NCI-H146 (cell line): ENCODE data around the gene ELMOD1.

Experiments
- DNase-seq: peaks from one replicate; lab custom pipeline; 2025; lab: John Stamatoyannopoulos, UW

Gene ELMOD1

DNA sequence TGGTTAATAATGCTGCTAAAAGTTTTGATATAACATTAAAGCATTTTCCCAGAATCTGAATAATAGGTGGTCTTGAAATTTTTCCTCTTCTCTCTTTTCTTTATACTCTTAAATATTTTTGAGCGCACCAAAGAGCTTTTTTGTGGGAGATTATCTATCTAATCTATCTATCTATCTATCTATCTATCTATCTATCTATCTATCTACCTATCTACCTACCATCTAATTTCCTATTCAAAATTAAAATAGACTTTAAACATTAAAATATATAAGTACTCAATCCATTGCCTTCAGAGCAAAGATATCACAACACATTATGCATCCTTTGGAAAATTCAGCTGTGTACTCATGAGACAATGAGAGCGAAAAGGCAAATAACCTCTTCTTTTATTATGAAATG lies 55.8 kb downstream of the ELMOD1 start:
- no peak for DNase-seq

GRCh38 chr11:107648242-107648641 lies 57.3 kb downstream of the ELMOD1 start:
- DNase-seq: no peak

DNA sequence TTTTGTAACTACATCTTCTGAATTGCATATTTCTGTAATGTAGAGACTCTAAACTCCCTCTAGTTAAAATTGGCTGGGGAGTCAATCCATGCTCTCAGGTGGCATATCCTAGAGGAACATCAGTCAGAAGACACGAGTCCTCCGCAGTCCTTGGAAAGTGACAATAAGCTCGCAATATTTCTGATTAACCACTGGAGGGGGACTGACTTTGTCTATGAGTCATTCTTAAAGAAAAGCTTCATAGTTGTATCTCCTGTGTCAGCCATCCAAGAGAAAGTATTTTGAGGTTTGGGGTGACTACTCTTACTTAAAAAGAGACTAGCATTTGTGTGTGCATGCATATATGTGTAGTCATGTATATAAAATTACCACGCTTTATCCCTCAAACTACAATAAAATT lies 60.7 kb downstream of the ELMOD1 start:
- DNase-seq: no peak

- no peak for DNase-seq
Measured at GRCh38 chr11:107653076-107653475, 62.1 kb downstream of the ELMOD1 start.

DNA sequence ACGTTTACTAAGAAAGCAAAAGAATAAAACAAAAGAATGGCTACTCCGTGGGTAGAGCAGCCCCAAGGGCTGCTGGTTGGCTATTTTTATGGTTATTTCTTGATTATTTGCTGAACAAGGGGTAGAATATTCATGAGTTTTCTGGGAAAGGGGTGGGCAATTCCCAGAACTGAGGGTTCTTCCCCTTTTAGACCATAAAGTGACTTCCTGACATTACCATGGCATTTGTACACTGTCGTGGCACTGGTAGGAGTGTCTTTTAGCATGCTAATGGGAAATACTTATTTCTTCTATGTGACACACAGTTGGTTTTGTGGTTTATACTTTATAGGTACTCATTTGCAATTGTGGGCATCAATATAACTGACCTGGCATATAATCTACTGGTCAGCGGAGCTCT lies 64.7 kb downstream of the ELMOD1 start:
- DNase-seq: no peak

GRCh38 chr11:107659310-107659709 lies 68.4 kb downstream of the ELMOD1 start:
- no peak for DNase-seq

- DNase-seq: no peak
Measured at GRCh38 chr11:107660066-107660465, 69.1 kb downstream of the ELMOD1 start.

DNA sequence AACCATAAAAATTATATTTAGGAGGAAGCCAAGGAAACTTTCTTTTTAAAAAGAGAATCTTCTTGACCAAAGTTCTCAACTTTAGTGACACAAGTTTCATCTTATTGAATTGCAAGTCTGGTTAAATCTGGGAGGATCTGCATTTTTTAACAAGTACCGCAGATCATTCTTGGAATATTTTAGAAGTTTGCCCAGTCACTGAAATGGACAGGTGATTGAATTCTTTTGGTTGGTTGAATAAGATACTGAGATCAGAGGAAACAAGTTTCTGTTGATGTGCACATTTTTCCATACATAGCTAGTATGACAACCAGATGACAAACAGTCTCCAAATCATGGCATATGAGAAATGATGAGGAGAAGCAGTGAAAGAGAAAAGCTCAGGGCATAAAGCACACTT lies 70.7 kb downstream of the ELMOD1 start:
- no peak for DNase-seq

GRCh38 chr11:107665018-107665417 lies 74.1 kb downstream of the ELMOD1 start:
- DNase-seq: no peak

DNA sequence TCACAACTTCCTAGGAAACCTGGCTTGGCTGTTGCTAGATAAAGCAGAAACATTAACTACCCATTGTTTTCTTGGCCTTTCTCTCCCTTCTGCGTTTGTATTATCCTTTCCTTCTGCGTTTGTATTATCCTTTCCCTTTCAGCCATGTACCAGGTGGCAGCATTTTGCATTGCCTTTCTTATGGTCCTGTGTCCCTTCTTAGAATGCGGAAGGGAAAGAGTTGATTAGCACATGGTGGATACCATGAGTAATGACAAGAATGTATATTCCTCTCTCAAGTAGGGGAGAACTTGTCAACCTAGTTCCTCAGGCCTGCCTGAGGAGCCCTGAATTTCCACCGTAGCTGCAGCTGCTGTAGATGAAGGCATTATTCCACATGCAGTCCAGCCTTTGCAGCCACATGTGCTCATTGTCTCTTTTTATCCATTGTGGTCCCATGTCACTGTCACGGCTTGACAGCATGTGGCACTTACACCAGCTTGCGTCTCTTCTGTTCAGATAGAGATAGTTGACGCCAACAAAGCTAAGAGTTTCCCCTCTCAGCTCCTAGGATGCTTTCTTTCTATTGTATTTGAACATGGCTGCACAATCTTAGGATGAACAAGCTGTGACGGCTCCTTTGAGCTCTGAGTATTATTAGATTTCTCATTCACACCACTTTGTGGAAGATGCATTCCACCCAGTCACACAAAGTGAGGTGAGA lies 76.1 kb downstream of the ELMOD1 start:
- DNase-seq: no peak

- DNase-seq: no peak
Measured at GRCh38 chr11:107669191-107669740, 78.3 kb downstream of the ELMOD1 start.

DNA sequence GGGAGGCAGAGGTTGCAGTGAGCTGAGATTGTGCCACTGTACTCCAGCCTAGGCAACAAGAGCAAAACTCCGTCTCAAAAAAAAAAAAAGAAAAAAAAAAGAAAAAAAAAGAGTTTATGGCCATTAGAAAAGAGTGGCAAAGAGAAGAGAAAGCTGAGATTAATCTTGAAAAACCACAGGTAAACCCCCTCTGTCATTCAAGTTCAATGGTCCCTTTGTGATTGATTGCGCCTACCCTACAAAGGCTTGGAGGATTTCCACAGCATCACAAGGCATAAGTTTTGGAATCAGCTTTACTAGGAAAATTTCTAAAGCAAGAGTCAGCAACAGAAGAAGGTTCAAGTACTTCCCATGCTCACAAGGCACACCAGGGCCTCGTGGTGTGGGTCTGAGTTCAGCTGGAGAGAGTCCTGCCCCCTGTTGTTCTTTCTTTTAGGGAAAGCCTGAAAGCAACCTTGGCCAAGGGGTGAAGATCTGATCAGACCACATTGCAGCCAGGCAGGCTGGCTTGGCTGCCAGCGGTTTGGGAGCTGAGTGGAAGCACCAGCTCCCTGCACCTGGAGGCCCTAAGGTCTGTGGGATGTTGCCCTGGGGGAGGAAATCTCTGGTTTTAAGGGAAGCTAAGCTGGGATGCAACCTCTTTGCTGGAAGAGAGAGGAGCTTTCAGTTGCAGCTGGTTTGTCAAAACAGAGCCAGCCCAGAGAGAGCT lies 79.1 kb downstream of the ELMOD1 start:
- DNase-seq: no peak

DNA sequence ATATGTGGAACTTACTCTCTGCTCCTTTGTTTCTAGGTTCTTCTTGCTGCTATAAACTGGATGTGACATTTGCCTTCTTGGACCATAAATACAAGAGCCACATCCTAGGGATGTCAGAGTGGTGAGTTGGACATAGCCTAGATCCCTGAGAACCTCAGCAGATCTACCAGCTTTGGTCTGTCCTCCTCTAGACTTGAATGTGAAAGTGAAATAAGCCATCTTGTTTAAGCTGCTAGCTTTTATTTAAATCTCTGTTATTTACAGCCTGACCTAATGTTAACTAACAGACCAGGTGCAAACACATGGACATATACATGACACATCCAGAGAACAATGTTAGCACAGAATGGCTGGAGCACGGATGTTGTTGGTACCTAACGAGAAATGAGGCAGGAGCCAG lies 85.0 kb downstream of the ELMOD1 start:
- DNase-seq: no peak

GRCh38 chr11:107676336-107677057 lies 85.5 kb downstream of the ELMOD1 start:
- DNase-seq: no peak

GRCh38 chr11:107677924-107678631 lies 87.1 kb downstream of the ELMOD1 start:
- no peak for DNase-seq

GRCh38 chr11:107678632-107678971 lies 87.7 kb downstream of the ELMOD1 start:
- DNase-seq: no peak

DNA sequence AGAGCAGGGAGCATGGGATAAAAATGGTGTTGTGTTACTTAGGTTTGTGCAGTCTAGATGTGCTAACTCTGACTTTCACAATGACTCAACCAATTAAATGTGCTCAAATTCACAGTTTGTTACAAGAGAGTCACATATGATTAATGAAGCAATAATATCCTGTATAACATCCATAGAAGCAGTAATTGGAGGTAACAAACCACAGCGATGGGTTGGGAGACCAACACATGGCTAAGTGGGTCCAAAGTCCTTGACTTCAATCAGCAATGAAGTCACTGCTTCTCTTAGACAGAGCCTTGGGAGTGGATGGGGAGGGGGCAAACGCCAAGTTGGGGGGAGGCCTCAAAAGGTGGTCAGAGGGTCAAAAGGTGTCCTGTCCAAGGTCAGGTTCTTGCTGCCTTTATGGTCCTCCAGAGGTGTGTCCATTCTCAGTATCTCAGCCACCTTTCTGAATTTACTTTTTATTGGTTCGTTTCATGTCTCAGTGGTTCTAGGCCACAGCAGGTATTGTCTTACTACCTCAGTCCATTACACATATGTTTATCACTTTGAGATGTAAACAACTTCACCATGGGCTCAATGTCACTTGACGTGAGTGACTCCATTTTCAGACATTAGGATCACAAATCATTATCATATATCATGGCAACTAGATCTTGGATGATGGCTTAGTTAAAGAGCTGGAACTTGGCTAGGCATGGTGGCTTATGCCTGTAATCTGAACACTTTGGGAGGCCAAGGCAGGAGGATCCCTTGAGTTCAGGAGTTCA lies 88.5 kb downstream of the ELMOD1 start:
- no peak for DNase-seq

DNA sequence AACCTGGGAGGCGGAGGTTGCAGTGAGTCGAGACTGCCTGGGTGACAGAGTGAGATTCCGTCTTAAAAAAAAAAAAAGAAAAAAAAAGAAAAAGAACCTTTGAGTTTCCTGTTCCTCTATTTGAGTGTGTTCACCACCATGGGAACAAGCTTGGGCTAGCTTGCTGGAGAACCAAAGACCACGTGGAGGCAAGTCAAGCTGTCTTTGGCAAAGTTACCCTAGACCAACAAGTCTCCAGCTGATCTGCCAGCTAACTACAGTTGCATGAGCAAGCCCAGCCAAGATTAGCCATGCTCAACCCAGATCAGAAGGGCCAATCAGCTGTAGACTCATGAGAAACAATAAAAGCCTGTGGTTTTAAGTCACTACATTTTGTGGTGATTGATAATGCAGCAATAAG lies 91.2 kb downstream of the ELMOD1 start:
- DNase-seq: no peak

DNA sequence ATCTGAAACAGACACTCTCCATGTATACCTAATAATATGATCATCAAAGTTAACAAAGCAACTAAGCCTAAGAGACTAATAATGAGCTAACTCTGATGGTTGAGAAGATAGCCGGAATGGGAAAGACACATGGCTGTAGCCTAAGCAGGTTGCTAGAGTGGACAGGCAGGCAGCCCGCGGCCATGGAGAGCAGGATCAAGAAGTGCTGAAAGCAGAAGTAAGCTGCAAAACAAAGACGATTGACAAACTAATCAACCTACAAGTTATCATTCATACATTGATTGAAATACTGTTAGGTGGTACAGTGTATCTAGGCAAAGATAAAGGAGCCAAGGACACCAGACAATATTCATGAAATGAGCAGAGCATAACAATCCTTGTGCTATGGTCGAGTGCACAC lies 91.6 kb downstream of the ELMOD1 start:
- DNase-seq: no peak

- DNase-seq: no peak
Measured at GRCh38 chr11:107683061-107683460, 92.1 kb downstream of the ELMOD1 start.

- DNase-seq: no peak
Measured at GRCh38 chr11:107683807-107684206, 92.9 kb downstream of the ELMOD1 start.
